Stimulated activated effector memory CD8-positive, alpha-beta T cell treated with anti-CD3 and anti-CD28 coated beads, Interleukin-12 subunit alpha, Interleukin-12 subunit beta, amount 100 ng/mL, for 72 hours (primary cell): ENCODE data around the gene PIK3C2G.

ENCODE experiments used
- ATAC-seq: fragments of 150-1000 bp; cut with Tn5 transposase; 2 replicates; pipeline ENCODE4 v1.10.0; 2021
- DNase-seq, 2 donors: peaks; one replicate each; pipeline ENCODE4 v3.0.0; 2021 to 2022; ENCODE audit warnings: low spot score in 2 of 2
- H3K27ac Mint-ChIP-seq: one replicate; pipeline ENCODE4 v1.8.0; 2022; ENCODE audit warnings: mild to moderate bottlenecking, mixed read lengths
- H3K36me3 Mint-ChIP-seq: one replicate; pipeline ENCODE4 v1.8.0; 2022; ENCODE audit warnings: mild to moderate bottlenecking, mixed read lengths
- H3K4me1 Mint-ChIP-seq: one replicate; pipeline ENCODE4 v1.8.0; 2022; ENCODE audit warnings: mixed read lengths
- H3K4me3 Mint-ChIP-seq: one replicate; pipeline ENCODE4 v1.8.0; 2022; ENCODE audit warnings: mild to moderate bottlenecking, mixed read lengths
- H3K9me3 Mint-ChIP-seq: one replicate; pipeline ENCODE4 v1.8.0; 2022; ENCODE audit warnings: mixed read lengths

PIK3C2G gene

DNA sequence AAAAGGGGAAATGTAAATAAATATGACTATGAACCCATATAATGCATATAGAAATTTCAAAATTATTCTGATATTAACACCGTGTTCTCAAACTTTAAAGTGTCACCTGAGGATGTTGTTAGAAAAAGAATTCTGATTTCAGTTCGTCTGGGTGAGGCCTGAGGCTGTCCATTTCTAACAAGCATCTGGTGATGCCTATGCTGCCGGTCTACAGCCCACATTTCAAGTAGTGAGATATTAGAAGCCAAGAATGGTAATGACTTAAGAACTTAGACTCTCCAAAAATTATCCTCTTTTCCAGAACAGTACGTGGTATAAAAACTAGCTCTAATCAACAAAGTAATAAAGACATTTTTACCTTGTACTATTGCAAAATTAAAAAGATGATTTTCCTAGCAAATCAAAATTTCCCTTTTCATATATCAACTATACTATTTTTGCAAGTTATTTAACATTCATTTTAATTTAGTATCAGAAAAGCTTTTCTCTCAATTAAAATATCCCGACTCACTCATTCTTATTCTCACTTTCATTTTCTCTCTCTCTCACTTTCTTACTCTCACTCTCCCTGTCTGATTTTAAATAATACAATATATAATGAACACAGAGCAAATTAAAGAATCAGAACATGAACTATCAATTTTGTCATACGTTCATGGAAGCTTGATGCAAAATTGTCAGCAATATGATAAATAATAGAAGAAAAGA, 35.0 kb downstream of the PIK3C2G start:
- H3K4me1 Mint-ChIP-seq: no peaks in the 10 kb centered on the region
- no peak overlapping the region for H3K4me3 Mint-ChIP-seq
- ATAC-seq (no peak), DNase-seq (no peak)
- peaks cover 17% of the 10 kb centered on the region for H3K9me3 Mint-ChIP-seq
- H3K27ac Mint-ChIP-seq: no peak overlapping the region
- no peaks in the 10 kb centered on the region for H3K36me3 Mint-ChIP-seq

GRCh38 chr12:18296909-18297280, 35.6 kb downstream of the PIK3C2G start:
- Mint-ChIP-seq H3K4me1 (no peaks in the 10 kb centered on the region), H3K4me3 (no peak overlapping the region), H3K36me3 (no peaks in the 10 kb centered on the region), H3K27ac (no peak overlapping the region), H3K9me3 (peaks cover 19% of the 10 kb centered on the region)
- DNase-seq (no peak), ATAC-seq (no peak)

DNA sequence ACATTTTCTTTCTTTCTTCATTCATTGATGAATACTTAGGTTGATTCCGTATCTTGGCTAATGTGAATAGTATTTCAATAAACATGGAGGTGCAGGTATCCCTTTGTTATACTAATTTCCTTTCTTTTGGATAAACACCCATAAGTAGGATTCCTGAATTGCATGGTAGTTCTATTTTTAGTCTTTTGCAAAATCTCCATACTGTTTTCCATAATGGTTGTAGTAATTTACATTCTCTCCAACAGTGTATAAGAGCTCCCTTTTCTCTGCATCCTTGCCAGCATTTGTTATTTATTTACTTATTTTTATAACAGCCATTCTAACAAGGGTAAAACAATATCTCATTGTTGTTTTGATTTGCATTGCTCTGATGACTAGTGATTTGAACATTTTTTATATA, 36.6 kb downstream of the PIK3C2G start:
- Mint-ChIP-seq H3K4me1 (no peaks in the 10 kb centered on the region), H3K27ac (no peak overlapping the region), H3K36me3 (peaks cover 2% of the 10 kb centered on the region), H3K4me3 (no peak overlapping the region), H3K9me3 (peaks cover 20% of the 10 kb centered on the region)
- no peak for ATAC-seq
- no peak for DNase-seq

- Mint-ChIP-seq H3K4me1 (no peaks in the 10 kb centered on the region), H3K4me3 (no peak overlapping the region), H3K36me3 (peaks cover 6% of the 10 kb centered on the region), H3K27ac (no peak overlapping the region), H3K9me3 (peaks cover 21% of the 10 kb centered on the region)
- no peak for ATAC-seq
- no peak for DNase-seq
These were observed 41.6 kb downstream of the PIK3C2G start for GRCh38 chr12:18302809-18303430.

- ATAC-seq: no peak
- no peak for DNase-seq
- H3K9me3 Mint-ChIP-seq: peaks cover 14% of the 10 kb centered on the region
- peaks cover 6% of the 10 kb centered on the region for H3K36me3 Mint-ChIP-seq
- no peaks in the 10 kb centered on the region for H3K4me1 Mint-ChIP-seq
- H3K4me3 Mint-ChIP-seq: no peak overlapping the region
- no peak overlapping the region for H3K27ac Mint-ChIP-seq
These were observed 43.3 kb downstream of the PIK3C2G start for GRCh38 chr12:18304609-18305008.

GRCh38 chr12:18306311-18306710, 45.0 kb downstream of the PIK3C2G start:
- no peak overlapping the region for H3K27ac Mint-ChIP-seq
- peaks cover 10% of the 10 kb centered on the region for H3K9me3 Mint-ChIP-seq
- peaks cover 6% of the 10 kb centered on the region for H3K36me3 Mint-ChIP-seq
- H3K4me1 Mint-ChIP-seq: no peaks in the 10 kb centered on the region
- ATAC-seq: no peak
- H3K4me3 Mint-ChIP-seq: no peak overlapping the region
- DNase-seq: no peak

DNA sequence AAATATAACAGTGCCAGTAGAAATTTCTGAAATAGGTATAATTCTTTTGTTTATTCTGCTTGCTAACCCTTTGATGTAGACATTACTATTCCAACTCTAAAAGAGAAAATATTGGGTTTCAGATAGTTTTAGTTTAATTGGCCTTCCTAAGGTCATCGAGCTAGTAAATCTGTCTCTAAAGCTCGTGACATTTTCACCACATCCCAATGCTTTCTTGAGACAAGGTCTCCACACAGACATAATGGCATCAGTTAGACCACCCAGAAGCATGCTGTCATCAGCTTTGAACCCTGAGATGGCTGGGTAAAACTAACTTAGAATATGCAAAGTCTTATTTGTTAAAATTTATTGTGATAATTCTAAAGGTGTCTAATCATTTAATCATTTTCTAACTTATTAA, 52.0 kb downstream of the PIK3C2G start:
- DNase-seq (no peak), ATAC-seq (no peak)
- H3K27ac Mint-ChIP-seq: no peak overlapping the region
- H3K36me3 Mint-ChIP-seq: no peaks in the 10 kb centered on the region
- no peaks in the 10 kb centered on the region for H3K4me1 Mint-ChIP-seq
- H3K9me3 Mint-ChIP-seq: no peaks in the 10 kb centered on the region
- no peak overlapping the region for H3K4me3 Mint-ChIP-seq

GRCh38 chr12:18320036-18320617, 58.8 kb downstream of the PIK3C2G start:
- Mint-ChIP-seq H3K4me3 (no peak overlapping the region), H3K27ac (no peak overlapping the region), H3K4me1 (no peaks in the 10 kb centered on the region), H3K9me3 (peaks cover 5% of the 10 kb centered on the region), H3K36me3 (no peaks in the 10 kb centered on the region)
- no peak for ATAC-seq
- DNase-seq: no peak

DNA sequence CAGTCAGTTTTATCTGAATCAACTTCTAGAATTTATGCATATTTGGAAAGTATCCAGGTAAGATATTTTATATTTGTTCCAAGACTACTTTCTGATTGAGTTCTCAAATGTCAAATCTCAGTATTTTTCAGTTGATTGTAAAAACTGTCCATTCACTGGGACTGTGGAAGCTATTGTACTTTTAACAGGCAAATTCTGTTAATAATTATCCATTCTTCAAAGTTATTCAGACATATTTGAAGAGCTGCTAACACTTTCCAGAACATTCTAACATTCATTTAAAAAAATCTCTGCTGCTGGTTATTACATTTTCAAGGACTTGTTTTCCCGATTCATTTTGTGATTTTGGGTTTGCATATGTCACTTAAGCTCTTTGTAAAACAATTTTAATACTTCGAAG, 59.7 kb downstream of the PIK3C2G start:
- Mint-ChIP-seq H3K4me1 (no peaks in the 10 kb centered on the region), H3K36me3 (no peaks in the 10 kb centered on the region), H3K4me3 (no peak overlapping the region), H3K9me3 (peaks cover 7% of the 10 kb centered on the region), H3K27ac (no peak overlapping the region)
- ATAC-seq (no peak), DNase-seq (no peak)

DNA sequence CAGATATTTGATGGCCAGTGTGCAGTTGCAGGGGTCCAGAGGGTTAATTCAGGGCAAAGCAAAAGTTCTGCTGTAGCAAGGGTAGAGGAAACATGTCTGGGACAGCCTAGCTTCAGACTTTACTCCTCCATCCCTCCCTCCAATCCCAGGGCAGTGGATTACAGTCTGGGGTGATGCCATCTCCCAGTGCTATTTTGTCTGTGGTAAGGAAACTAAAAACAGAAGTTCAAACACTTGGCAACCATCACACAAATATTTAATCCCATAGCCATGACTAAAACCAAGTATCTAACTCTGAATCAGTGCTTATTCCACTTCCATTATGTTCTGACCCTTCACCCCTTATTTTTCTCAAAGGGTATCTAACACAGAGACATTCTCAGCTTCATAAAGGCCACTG, 61.8 kb downstream of the PIK3C2G start:
- H3K27ac Mint-ChIP-seq: no peak overlapping the region
- H3K36me3 Mint-ChIP-seq: no peaks in the 10 kb centered on the region
- DNase-seq (no peak), ATAC-seq (no peak)
- H3K4me1 Mint-ChIP-seq: no peaks in the 10 kb centered on the region
- H3K9me3 Mint-ChIP-seq: peaks cover 7% of the 10 kb centered on the region
- no peak overlapping the region for H3K4me3 Mint-ChIP-seq

GRCh38 chr12:18327036-18327435, 65.7 kb downstream of the PIK3C2G start:
- ATAC-seq (no peak), DNase-seq (no peak)
- Mint-ChIP-seq H3K4me1 (no peaks in the 10 kb centered on the region), H3K36me3 (no peaks in the 10 kb centered on the region), H3K27ac (no peak overlapping the region), H3K9me3 (peaks cover 2% of the 10 kb centered on the region), H3K4me3 (no peak overlapping the region)

GRCh38 chr12:18332173-18332572, 70.9 kb downstream of the PIK3C2G start:
- Mint-ChIP-seq H3K4me3 (no peak overlapping the region), H3K9me3 (no peaks in the 10 kb centered on the region), H3K27ac (no peak overlapping the region), H3K4me1 (no peaks in the 10 kb centered on the region), H3K36me3 (no peaks in the 10 kb centered on the region)
- no peak for DNase-seq
- no peak for ATAC-seq

GRCh38 chr12:18339633-18340032, 78.3 kb downstream of the PIK3C2G start:
- Mint-ChIP-seq H3K4me3 (no peak overlapping the region), H3K4me1 (no peaks in the 10 kb centered on the region), H3K36me3 (no peaks in the 10 kb centered on the region), H3K27ac (no peak overlapping the region), H3K9me3 (peaks cover 3% of the 10 kb centered on the region)
- ATAC-seq: no peak
- DNase-seq: no peak

GRCh38 chr12:18340186-18340585, 78.9 kb downstream of the PIK3C2G start:
- H3K36me3 Mint-ChIP-seq: no peaks in the 10 kb centered on the region
- no peak overlapping the region for H3K27ac Mint-ChIP-seq
- ATAC-seq (no peak), DNase-seq (no peak)
- no peak overlapping the region for H3K4me3 Mint-ChIP-seq
- H3K4me1 Mint-ChIP-seq: no peaks in the 10 kb centered on the region
- peaks cover 3% of the 10 kb centered on the region for H3K9me3 Mint-ChIP-seq

DNA sequence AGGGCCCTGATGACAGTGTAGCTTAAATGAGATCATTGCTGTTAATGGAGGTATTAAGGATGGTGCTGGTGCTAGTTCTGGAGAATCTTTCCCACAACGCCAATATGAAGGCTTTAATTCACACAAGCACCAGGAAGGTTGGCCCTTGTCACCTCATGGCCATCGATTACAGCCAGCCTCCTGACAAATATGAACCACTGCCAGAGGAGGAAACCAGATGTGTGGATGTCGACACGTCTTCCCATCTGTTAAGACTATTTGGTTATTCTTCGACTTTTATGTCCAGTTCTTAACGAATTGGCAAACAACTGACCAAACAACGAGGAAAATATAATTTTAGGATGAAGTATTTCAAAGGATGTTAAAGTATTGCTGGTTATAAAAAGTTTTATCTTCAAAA, 79.5 kb downstream of the PIK3C2G start:
- ATAC-seq (no peak), DNase-seq (no peak)
- Mint-ChIP-seq H3K4me3 (no peak overlapping the region), H3K9me3 (peaks cover 3% of the 10 kb centered on the region), H3K36me3 (no peaks in the 10 kb centered on the region), H3K4me1 (no peaks in the 10 kb centered on the region), H3K27ac (no peak overlapping the region)

DNA sequence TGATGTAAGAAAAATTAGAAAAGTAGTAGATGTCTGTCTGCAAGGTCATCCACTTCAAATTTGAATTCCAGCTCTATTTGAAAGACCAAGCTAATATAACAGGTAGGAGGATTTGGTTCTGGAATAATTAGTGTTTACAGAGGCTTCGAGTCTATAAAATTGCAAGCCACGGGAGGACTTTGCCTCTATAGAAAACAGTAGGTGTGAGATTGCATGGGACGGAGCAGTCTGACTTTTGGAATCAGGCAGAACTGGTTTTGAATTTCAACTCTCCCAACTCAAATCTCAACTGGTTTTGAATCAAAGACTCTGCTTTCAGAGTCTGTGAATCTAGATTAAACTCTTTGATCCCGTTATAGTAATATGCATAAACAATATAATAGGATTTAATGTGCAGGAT, 82.4 kb downstream of the PIK3C2G start:
- DNase-seq: no peak
- Mint-ChIP-seq H3K27ac (no peak overlapping the region), H3K4me1 (no peaks in the 10 kb centered on the region), H3K4me3 (no peak overlapping the region), H3K36me3 (no peaks in the 10 kb centered on the region), H3K9me3 (peaks cover 3% of the 10 kb centered on the region)
- no peak for ATAC-seq
